ENCODE measurements around the gene FAM43A. TPM values are rescaled to one million over a fixed set of nuclear protein-coding genes. Genes with fewer than 3 reads are reported as not detected.

The FAM43A gene
- polyA plus RNA-seq, 1 donor (not counting 4 experiments of a cell fraction or from before 2014, with no cell fraction given), result 1.1 TPM

- no peak overlapping the region for H3K27ac ChIP-seq (ENCODE audit: control insufficient read depth, insufficient read depth, low read length)
- no peak overlapping the region for H3K9ac ChIP-seq (ENCODE audit: control insufficient read depth, extremely low read depth, insufficient read depth, low read length)
- H2AFZ ChIP-seq (ENCODE audit: control insufficient read depth, low read length), result no peak overlapping the region
- H3K79me2 ChIP-seq (ENCODE audit: control insufficient read depth, insufficient read depth, low read length), result peaks cover 1% of the 10 kb centered on the region
- TF ChIP-seq CTCF (optimal IDR thresholded peaks at IDR 0.05 in 1 of 3, IDR thresholded peaks at IDR 0.05 in 1 of 3, conservative IDR thresholded peaks at IDR 0.05 in 1 of 3; ENCODE audit: extremely low read depth in 1 of 3, insufficient read depth in 2 of 3, low read length in 3 of 3) (no peak), EZH2 (IDR thresholded peaks at IDR 0.05; ENCODE audit: low read length) (no peak)
- H3K9me3 ChIP-seq (ENCODE audit: control insufficient read depth, low read depth, low read length), result no peaks in the 10 kb centered on the region
- no peak overlapping the region for H3K4me2 ChIP-seq (ENCODE audit: control insufficient read depth, extremely low read depth, insufficient read depth, low read depth, low read length)
- dilution Hi-C loops (cut with MboI; ENCODE audit: extremely low pct_ligation_motif_present, low sequenced_read_pairs), result no loop called here
- H4K20me1 ChIP-seq (ENCODE audit: control insufficient read depth, extremely low read depth, insufficient read depth, low read length), result no peaks in the 10 kb centered on the region
- no peak overlapping the region for H3K4me3 ChIP-seq (ENCODE audit: control insufficient read depth in 2 of 3, extremely low read depth in 1 of 3, insufficient read depth in 2 of 3, low read depth in 1 of 3, low read length in 3 of 3)
- no peaks in the 10 kb centered on the region for H3K9me1 ChIP-seq (ENCODE audit: control insufficient read depth, extremely low read depth, insufficient read depth, low read length)
- no peaks in the 10 kb centered on the region for H3K4me1 ChIP-seq (ENCODE audit: control insufficient read depth, extremely low read depth, insufficient read depth, low read length)
- no peaks in the 10 kb centered on the region for H3K27me3 ChIP-seq (ENCODE audit: control insufficient read depth, extremely low read depth, insufficient read depth, low read length)
- no peak for FAIRE-seq
- peaks cover 12 to 26% of the 10 kb centered on the region in 2 experiments for H3K36me3 ChIP-seq (ENCODE audit: control insufficient read depth in 2 of 2, extremely low read depth in 1 of 2, insufficient read depth in 2 of 2, low read length in 2 of 2)
- DNase-seq (ENCODE audit: low read depth, low spot score), result no peak
These were observed 25.9 kb upstream of the FAM43A start for GRCh38 chr3:194659778-194660177.

GRCh38 chr3:194661374-194661773 lies 24.3 kb upstream of the FAM43A start:
- Histone ChIP-seq H2AFZ (ENCODE audit: control insufficient read depth, low read length) (no peak overlapping the region), H4K20me1 (ENCODE audit: control insufficient read depth, extremely low read depth, insufficient read depth, low read length) (no peaks in the 10 kb centered on the region), H3K27me3 (ENCODE audit: control insufficient read depth, extremely low read depth, insufficient read depth, low read length) (no peaks in the 10 kb centered on the region), H3K9me3 (ENCODE audit: control insufficient read depth, low read depth, low read length) (no peaks in the 10 kb centered on the region), H3K27ac (ENCODE audit: control insufficient read depth, insufficient read depth, low read length) (no peak overlapping the region), H3K4me2 (ENCODE audit: control insufficient read depth, extremely low read depth, insufficient read depth, low read depth, low read length) (no peak overlapping the region), H3K4me3 (ENCODE audit: control insufficient read depth in 2 of 3, extremely low read depth in 1 of 3, insufficient read depth in 2 of 3, low read depth in 1 of 3, low read length in 3 of 3) (no peak overlapping the region), H3K9ac (ENCODE audit: control insufficient read depth, extremely low read depth, insufficient read depth, low read length) (no peak overlapping the region), H3K36me3 (ENCODE audit: control insufficient read depth in 2 of 2, extremely low read depth in 1 of 2, insufficient read depth in 2 of 2, low read length in 2 of 2) (peaks cover 15 to 34% of the 10 kb centered on the region in 2 experiments), H3K79me2 (ENCODE audit: control insufficient read depth, insufficient read depth, low read length) (peaks cover 1% of the 10 kb centered on the region), H3K4me1 (ENCODE audit: control insufficient read depth, extremely low read depth, insufficient read depth, low read length) (no peaks in the 10 kb centered on the region), H3K9me1 (ENCODE audit: control insufficient read depth, extremely low read depth, insufficient read depth, low read length) (no peaks in the 10 kb centered on the region)
- dilution Hi-C loops (cut with MboI; ENCODE audit: extremely low pct_ligation_motif_present, low sequenced_read_pairs), result no loop called here
- TF ChIP-seq CTCF (optimal IDR thresholded peaks at IDR 0.05 in 1 of 3, IDR thresholded peaks at IDR 0.05 in 1 of 3, conservative IDR thresholded peaks at IDR 0.05 in 1 of 3; ENCODE audit: extremely low read depth in 1 of 3, insufficient read depth in 2 of 3, low read length in 3 of 3) (no peak), EZH2 (IDR thresholded peaks at IDR 0.05; ENCODE audit: low read length) (no peak)
- no peak for DNase-seq (ENCODE audit: low read depth, low spot score)
- no peak for FAIRE-seq

Measured in keratinocyte (primary cell).